Body of pancreas (tissue), 4 donors: ENCODE results near the gene CTIF.

Source experiments
- CTCF ChIP-seq, 7 experiments: fragments of 450-650 bp in 4 of 7; fragments of 200-600 bp in 3 of 7; sonication (generic) in 3 of 7; IDR thresholded peaks; one replicate each; pipeline ENCODE4 v1.5.1; 2016 to 2019; ENCODE audit warnings: antibody characterized with exemption in 7 of 7
- POLR2A ChIP-seq, 3 donors: fragments of 450-650 bp; IDR thresholded peaks; one replicate each; pipeline ENCODE4 v1.6.1; 2016; ENCODE audit warnings: antibody characterized with exemption in 3 of 3, mild to moderate bottlenecking in 2 of 3

GRCh38 chr18:48846423-48846932, 307.6 kb downstream of the CTIF start:
- TF ChIP-seq CTCF (IDR thresholded peaks at IDR 0.05) (no peak), POLR2A (IDR thresholded peaks at IDR 0.05) (no peak)
